Measurements from ENCODE around the gene HPS1.

Gene HPS1

DNA sequence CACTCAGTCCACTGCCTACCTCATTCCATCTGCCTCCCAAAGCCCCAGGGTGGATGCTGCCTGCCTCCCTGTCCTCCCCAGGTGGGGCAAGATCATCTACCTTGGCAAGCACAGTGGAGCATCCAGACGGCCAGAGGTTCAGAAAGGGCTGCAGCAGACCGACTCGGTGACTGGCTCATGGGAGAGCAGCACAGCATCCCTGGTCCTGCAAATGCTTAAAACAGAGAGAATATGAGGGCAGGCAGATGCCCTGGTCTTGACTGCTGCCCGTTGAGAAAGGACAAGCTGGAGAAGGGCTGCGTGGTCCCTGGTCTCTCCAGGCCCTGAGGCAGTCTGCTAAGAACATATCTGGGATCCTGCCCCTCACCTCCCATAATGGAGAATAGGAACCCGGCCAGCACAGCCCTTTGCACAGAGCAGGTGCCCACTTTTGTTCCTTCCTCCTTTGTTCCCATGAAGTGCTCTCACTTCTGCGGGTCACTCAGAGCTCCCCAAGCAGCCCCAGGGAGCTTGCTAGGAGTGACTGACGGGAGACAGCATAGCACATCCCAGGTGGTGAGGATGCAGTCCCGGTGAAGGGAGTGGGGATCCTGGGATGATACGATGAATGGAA lies 1.4 kb downstream of the HPS1 start:
- Histone ChIP-seq H3K36me3 (ENCODE audit: insufficient read depth) (peaks cover 5% of the 10 kb centered on the region; the same call in 1 of the 2 replicates), H3K79me2 (ENCODE audit: insufficient read depth, low read depth) (peaks cover 9% of the 10 kb centered on the region), H3K27ac (no peak overlapping the region), H3K4me1 (ENCODE audit: low read depth, poor library complexity, severe bottlenecking) (peaks cover 11% of the 10 kb centered on the region), H3K27me3 (ENCODE audit: insufficient read depth, low read depth) (no peaks in the 10 kb centered on the region), H2AFZ (ENCODE audit: low read depth) (no peak overlapping the region), H4K20me1 (ENCODE audit: insufficient read depth) (no peaks in the 10 kb centered on the region), H3K4me2 (peak overlapping the region; percentile 95; the same call in 1 of the 2 replicates), H3K4me3 (IDR thresholded peaks at IDR 0.05; ENCODE audit: insufficient read depth, low read depth, low read length) (no peak overlapping the region), H3K9ac (no peak overlapping the region)
- TF ChIP-seq, protein P1, sequence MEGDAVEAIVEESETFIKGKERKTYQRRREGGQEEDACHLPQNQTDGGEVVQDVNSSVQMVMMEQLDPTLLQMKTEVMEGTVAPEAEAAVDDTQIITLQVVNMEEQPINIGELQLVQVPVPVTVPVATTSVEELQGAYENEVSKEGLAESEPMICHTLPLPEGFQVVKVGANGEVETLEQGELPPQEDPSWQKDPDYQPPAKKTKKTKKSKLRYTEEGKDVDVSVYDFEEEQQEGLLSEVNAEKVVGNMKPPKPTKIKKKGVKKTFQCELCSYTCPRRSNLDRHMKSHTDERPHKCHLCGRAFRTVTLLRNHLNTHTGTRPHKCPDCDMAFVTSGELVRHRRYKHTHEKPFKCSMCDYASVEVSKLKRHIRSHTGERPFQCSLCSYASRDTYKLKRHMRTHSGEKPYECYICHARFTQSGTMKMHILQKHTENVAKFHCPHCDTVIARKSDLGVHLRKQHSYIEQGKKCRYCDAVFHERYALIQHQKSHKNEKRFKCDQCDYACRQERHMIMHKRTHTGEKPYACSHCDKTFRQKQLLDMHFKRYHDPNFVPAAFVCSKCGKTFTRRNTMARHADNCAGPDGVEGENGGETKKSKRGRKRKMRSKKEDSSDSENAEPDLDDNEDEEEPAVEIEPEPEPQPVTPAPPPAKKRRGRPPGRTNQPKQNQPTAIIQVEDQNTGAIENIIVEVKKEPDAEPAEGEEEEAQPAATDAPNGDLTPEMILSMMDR (conservative IDR thresholded peaks at IDR 0.05; ENCODE audit: low read depth, low read length) = no peak

DNA sequence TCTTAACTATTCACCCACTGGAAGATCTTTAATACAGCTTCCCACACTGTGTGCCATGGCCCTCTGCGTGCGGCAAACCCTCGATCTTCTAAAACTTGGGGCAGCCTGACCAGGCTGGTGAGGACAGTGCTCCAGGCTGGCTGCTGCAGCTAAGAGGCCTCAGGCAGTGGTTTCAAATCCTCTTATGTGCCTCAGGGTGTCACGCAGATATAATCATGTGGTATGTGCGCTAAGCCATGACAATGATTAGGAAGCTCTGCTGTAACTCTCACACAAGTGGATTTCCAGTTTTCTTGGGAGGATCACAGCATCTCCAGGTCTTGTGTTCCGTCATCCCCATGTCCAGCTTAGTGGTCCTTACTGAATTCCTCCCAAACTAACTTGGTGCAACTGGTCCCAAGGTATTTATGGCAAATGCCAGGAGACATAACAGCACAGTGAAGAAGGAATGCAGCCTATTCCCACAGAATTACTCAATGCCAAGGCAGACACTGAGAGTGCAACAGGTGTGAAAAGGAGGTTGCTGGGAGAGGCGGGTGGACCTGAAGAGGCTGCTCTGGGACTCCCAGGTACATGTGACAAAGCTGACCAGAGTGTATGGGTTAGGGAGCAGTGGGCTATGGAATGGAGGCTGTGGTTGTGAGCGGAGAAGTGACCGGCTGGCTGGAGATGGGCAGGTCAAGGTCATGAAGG lies 2.3 kb downstream of the HPS1 start:
- Histone ChIP-seq H3K79me2 (ENCODE audit: insufficient read depth, low read depth) (peaks cover 9% of the 10 kb centered on the region), H3K9ac (no peak overlapping the region), H3K4me1 (ENCODE audit: low read depth, poor library complexity, severe bottlenecking) (peaks cover 11% of the 10 kb centered on the region), H3K4me2 (no peak overlapping the region), H2AFZ (ENCODE audit: low read depth) (no peak overlapping the region), H3K27ac (no peak overlapping the region), H4K20me1 (ENCODE audit: insufficient read depth) (no peaks in the 10 kb centered on the region), H3K27me3 (ENCODE audit: insufficient read depth, low read depth) (no peaks in the 10 kb centered on the region), H3K36me3 (ENCODE audit: insufficient read depth) (peaks cover 5% of the 10 kb centered on the region; the same call in 1 of the 2 replicates), H3K4me3 (IDR thresholded peaks at IDR 0.05; ENCODE audit: insufficient read depth, low read depth, low read length) (no peak overlapping the region)
- TF ChIP-seq, protein P1 (conservative IDR thresholded peaks at IDR 0.05; ENCODE audit: low read depth, low read length) = no peak

DNA sequence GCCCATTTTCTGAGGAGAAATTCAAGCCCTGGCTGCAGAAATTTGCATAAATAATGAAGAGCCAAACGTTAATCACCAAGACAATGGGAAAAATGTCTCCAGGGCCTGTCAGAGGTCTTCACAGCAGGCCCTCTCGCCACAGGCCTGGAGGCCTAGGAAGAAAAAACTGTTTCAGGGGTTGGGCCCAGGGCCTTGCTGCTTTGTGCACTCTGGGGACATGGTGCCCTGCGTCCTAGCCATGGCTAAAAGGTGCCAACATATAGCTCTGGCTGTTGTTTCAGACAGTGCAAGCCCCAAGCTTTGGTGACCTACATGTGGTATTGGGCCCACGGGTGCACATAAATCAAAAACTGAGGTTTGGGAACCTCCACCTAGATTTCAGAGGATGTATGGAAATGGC lies 8.0 kb downstream of the HPS1 start:
- H2AFZ ChIP-seq (ENCODE audit: low read depth) = no peak overlapping the region
- no peaks in the 10 kb centered on the region for H4K20me1 ChIP-seq (ENCODE audit: insufficient read depth)
- H3K36me3 ChIP-seq (ENCODE audit: insufficient read depth) = peaks cover 5% of the 10 kb centered on the region; the same call in 1 of the 2 replicates
- no peaks in the 10 kb centered on the region for H3K4me1 ChIP-seq (ENCODE audit: low read depth, poor library complexity, severe bottlenecking)
- no peak overlapping the region for H3K9ac ChIP-seq
- H3K4me3 ChIP-seq (IDR thresholded peaks at IDR 0.05; ENCODE audit: insufficient read depth, low read depth, low read length) = no peak overlapping the region
- H3K4me2 ChIP-seq = no peak overlapping the region
- TF ChIP-seq, protein P1 (conservative IDR thresholded peaks at IDR 0.05; ENCODE audit: low read depth, low read length) = no peak
- H3K79me2 ChIP-seq (ENCODE audit: insufficient read depth, low read depth) = no peaks in the 10 kb centered on the region
- no peaks in the 10 kb centered on the region for H3K27me3 ChIP-seq (ENCODE audit: insufficient read depth, low read depth)
- H3K27ac ChIP-seq = no peak overlapping the region

DNA sequence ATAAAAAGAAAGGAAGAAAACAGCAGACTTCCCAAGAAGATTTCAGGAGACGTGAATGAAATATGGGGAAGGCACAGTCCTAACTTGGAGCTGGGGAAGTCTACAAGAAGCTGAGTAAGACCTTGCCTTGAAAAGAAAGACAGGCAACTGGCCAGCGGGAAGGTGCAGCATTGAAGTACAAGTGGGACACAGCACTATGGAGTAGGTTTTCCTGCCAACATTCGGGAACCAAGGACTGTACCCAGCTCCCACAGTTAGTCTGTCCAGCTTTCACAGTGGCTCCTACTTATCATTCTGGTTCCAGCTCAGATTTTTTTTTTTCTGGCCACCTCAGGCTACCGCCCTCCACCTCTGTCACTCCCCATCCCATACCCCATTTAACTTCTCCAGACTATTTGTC lies 10.0 kb downstream of the HPS1 start:
- Histone ChIP-seq H4K20me1 (ENCODE audit: insufficient read depth) (no peaks in the 10 kb centered on the region), H3K4me3 (IDR thresholded peaks at IDR 0.05; ENCODE audit: insufficient read depth, low read depth, low read length) (no peak overlapping the region), H3K36me3 (ENCODE audit: insufficient read depth) (peaks cover 5% of the 10 kb centered on the region; the same call in 1 of the 2 replicates), H3K9ac (no peak overlapping the region), H3K4me1 (ENCODE audit: low read depth, poor library complexity, severe bottlenecking) (no peaks in the 10 kb centered on the region), H3K27me3 (ENCODE audit: insufficient read depth, low read depth) (no peaks in the 10 kb centered on the region), H3K27ac (no peak overlapping the region), H3K4me2 (no peak overlapping the region), H3K79me2 (ENCODE audit: insufficient read depth, low read depth) (no peaks in the 10 kb centered on the region), H2AFZ (ENCODE audit: low read depth) (no peak overlapping the region)
- TF ChIP-seq, protein P1 (conservative IDR thresholded peaks at IDR 0.05; ENCODE audit: low read depth, low read length) = no peak
